Trophoblast cell (in vitro differentiated cells and primary cell): ENCODE results near the gene AIG1.
"Not testable (repeated sequence)": the region's sequence is repeated elsewhere in the genome, so short reads cannot be mapped to it uniquely, and the experiment has no call there.

Experiments
- DNase-seq, 2 donors: peaks; one replicate each; pipeline ENCODE4 v3.0.0-alpha.2; 2016
- H2AFZ ChIP-seq: 2 replicates; pipeline ENCODE4 v1.6.1; 2013; ENCODE audit warnings: low read length, moderate library complexity, mild to moderate bottlenecking; ENCODE audit not compliant: insufficient read depth, poor library complexity
- H2AK5ac ChIP-seq: 2 replicates; pipeline ENCODE4 v1.6.1; 2013; ENCODE audit warnings: mild to moderate bottlenecking, low read length
- H2BK120ac ChIP-seq: 2 replicates; pipeline ENCODE4 v1.6.1; 2013; ENCODE audit warnings: low read length, mild to moderate bottlenecking, moderate library complexity; ENCODE audit not compliant: insufficient read depth, poor library complexity
- H2BK12ac ChIP-seq: 2 replicates; pipeline ENCODE4 v1.6.1; 2013; ENCODE audit warnings: mild to moderate bottlenecking, low read length, moderate library complexity
- H2BK5ac ChIP-seq: 2 replicates; pipeline ENCODE4 v1.6.1; 2013; ENCODE audit warnings: low read length, low read depth, moderate library complexity, mild to moderate bottlenecking; ENCODE audit not compliant: poor library complexity
- H3K14ac ChIP-seq: 2 replicates; pipeline ENCODE4 v1.6.1; 2013; ENCODE audit warnings: mild to moderate bottlenecking, low read length
- H3K18ac ChIP-seq: 2 replicates; pipeline ENCODE4 v1.6.1; 2013; ENCODE audit warnings: mild to moderate bottlenecking, low read length
- H3K23ac ChIP-seq: 2 replicates; pipeline ENCODE4 v1.6.1; 2013; ENCODE audit warnings: low read length
- H3K27ac ChIP-seq: 2 replicates; pipeline ENCODE4 v1.5.1; 2013; ENCODE audit warnings: low read depth, mild to moderate bottlenecking, inconsistent platforms, low read length, moderate library complexity
- H3K27me3 ChIP-seq: 2 replicates; pipeline ENCODE4 v1.6.1; 2013; ENCODE audit warnings: inconsistent platforms, mild to moderate bottlenecking, low read length, moderate library complexity; ENCODE audit not compliant: insufficient read depth
- H3K36me3 ChIP-seq, 2 experiments: 1 replicate in 1 of 2; 2 replicates in 1 of 2; pipeline ENCODE4 v1.6.1; 2013; ENCODE audit warnings: low read length in 2 of 2, mild to moderate bottlenecking in 2 of 2, moderate library complexity in 1 of 2; ENCODE audit not compliant: insufficient read depth in 2 of 2, control insufficient read depth in 1 of 2
- H3K4ac ChIP-seq: 2 replicates; pipeline ENCODE4 v1.6.1; 2013; ENCODE audit warnings: low read depth, mild to moderate bottlenecking, low read length, moderate library complexity
- H3K4me1 ChIP-seq, 2 experiments: 1 replicate in 1 of 2; 2 replicates in 1 of 2; pipeline ENCODE4 v1.6.1; 2013; ENCODE audit warnings: low read length in 2 of 2, mild to moderate bottlenecking in 2 of 2, moderate library complexity in 1 of 2; ENCODE audit not compliant: insufficient read depth in 2 of 2, control insufficient read depth in 1 of 2
- H3K4me2 ChIP-seq: 2 replicates; pipeline ENCODE4 v1.6.1; 2013; ENCODE audit warnings: inconsistent platforms, mild to moderate bottlenecking, low read length, moderate library complexity
- H3K4me3 ChIP-seq: 2 replicates; pipeline ENCODE4 v1.5.1; 2013; ENCODE audit warnings: mild to moderate bottlenecking, low read depth, low read length, inconsistent platforms
- H3K79me1 ChIP-seq: one replicate; pipeline ENCODE4 v1.6.1; 2013; ENCODE audit warnings: low read length
- H3K79me2 ChIP-seq: 2 replicates; pipeline ENCODE4 v1.6.1; 2013; ENCODE audit warnings: low read length, mild to moderate bottlenecking; ENCODE audit not compliant: control insufficient read depth, insufficient read depth, poor library complexity
- H3K9ac ChIP-seq: 2 replicates; pipeline ENCODE4 v1.6.1; 2013; ENCODE audit warnings: mild to moderate bottlenecking, low read length
- H3K9me3 ChIP-seq: 2 replicates; pipeline ENCODE4 v1.6.1; 2013; ENCODE audit warnings: low read depth, mild to moderate bottlenecking, control low read depth, inconsistent platforms, low read length; ENCODE audit not compliant: insufficient read depth
- H4K12ac ChIP-seq: 2 replicates; pipeline ENCODE4 v1.6.1; 2013; ENCODE audit warnings: low read depth, mild to moderate bottlenecking, low read length, moderate library complexity
- H4K8ac ChIP-seq: 2 replicates; pipeline ENCODE4 v1.6.1; 2013; ENCODE audit warnings: low read depth, mild to moderate bottlenecking, low read length, moderate library complexity
- H4K91ac ChIP-seq: one replicate; pipeline ENCODE4 v1.6.1; 2013; ENCODE audit warnings: low read depth, mild to moderate bottlenecking, low read length, moderate library complexity
- WGBS: extraction: QIAGEN DNeasy Blood & Tissue Kit; methylation state at CpG from one replicate; pipeline ENCODE4 v1.1.7; 2013; ENCODE audit warnings: missing lambda C conversion rate; ENCODE audit not compliant: insufficient read length, insufficient coverage; ENCODE audit errors: extremely low coverage; 5-methylcytosine and 5-hydroxymethylcytosine counted together

The AIG1 gene

DNA sequence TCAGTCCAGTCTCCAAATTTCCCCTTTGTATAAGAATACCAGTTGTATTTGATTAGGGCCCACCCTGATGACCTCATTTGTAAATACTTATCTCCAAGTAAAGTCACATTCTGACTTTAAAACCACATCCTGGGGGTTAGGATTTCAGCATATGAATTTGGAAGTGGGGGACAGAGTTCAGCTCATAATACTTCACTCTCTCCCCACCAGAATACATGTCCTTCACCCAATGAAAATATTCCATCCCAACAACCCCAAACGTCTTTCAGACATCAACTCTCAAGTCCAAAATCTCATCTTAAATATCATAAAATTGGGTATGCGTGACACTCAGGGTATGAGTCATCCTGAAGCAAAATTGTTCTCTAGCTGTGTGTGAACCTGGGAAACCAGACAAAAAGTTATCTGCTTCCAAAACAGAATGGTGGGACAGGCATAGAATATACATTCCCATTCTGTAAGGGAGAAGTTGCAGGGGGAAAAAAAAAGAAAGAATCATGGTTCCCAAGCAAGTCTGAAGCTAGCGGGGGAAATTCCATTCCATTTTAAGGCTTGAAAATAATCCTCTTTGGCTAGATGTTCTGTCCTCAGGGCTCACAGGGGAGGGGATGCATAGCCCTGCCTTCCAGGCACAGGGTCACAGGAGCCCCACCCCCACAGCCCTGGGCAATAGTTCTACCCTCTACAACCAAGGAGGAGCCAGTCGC is 275.9 kb downstream of the AIG1 start:
- no peak overlapping the region for H3K27ac ChIP-seq
- no peak overlapping the region for H3K23ac ChIP-seq
- H2AK5ac ChIP-seq = no peak overlapping the region
- no peak overlapping the region for H2AFZ ChIP-seq
- no peaks in the 10 kb centered on the region for H3K9me3 ChIP-seq
- H3K36me3 ChIP-seq = no peaks in the 10 kb centered on the region
- H3K18ac ChIP-seq = no peak overlapping the region
- H3K14ac ChIP-seq = no peak overlapping the region
- H3K27me3 ChIP-seq = no peaks in the 10 kb centered on the region
- H4K12ac ChIP-seq = no peak overlapping the region
- H4K91ac ChIP-seq = no peak overlapping the region
- no peak overlapping the region for H4K8ac ChIP-seq
- H3K79me1 ChIP-seq = no peaks in the 10 kb centered on the region
- H3K4me2 ChIP-seq = no peak overlapping the region
- 100% methylated on average over 1 of the region's 4 CpGs for WGBS
- H3K4me3 ChIP-seq = no peak overlapping the region
- peak in 1 of 2 donors; percentile 19 for DNase-seq
- no peaks in the 10 kb centered on the region for H3K79me2 ChIP-seq
- H2BK120ac ChIP-seq = no peak overlapping the region
- H2BK12ac ChIP-seq = no peak overlapping the region
- no peak overlapping the region for H3K4ac ChIP-seq
- no peak overlapping the region for H3K9ac ChIP-seq
- no peak overlapping the region for H2BK5ac ChIP-seq
- peaks cover 0 to 2% of the 10 kb centered on the region in 2 experiments for H3K4me1 ChIP-seq

GRCh38 chr6:143337201-143337949 is 276.7 kb downstream of the AIG1 start:
- Histone ChIP-seq H3K27ac (no peak overlapping the region), H2BK120ac (no peak overlapping the region), H3K9me3 (no peaks in the 10 kb centered on the region), H3K14ac (no peak overlapping the region), H3K79me2 (no peaks in the 10 kb centered on the region), H3K4me2 (no peak overlapping the region), H3K4ac (no peak overlapping the region), H2BK12ac (no peak overlapping the region), H3K23ac (no peak overlapping the region), H4K12ac (no peak overlapping the region), H3K18ac (no peak overlapping the region), H3K4me3 (no peak overlapping the region), H2BK5ac (no peak overlapping the region), H3K27me3 (no peaks in the 10 kb centered on the region), H4K8ac (no peak overlapping the region), H3K36me3 (no peaks in the 10 kb centered on the region), H3K79me1 (no peaks in the 10 kb centered on the region), H4K91ac (no peak overlapping the region), H2AFZ (no peak overlapping the region), H3K9ac (no peak overlapping the region), H2AK5ac (no peak overlapping the region), H3K4me1 (peaks cover 0 to 2% of the 10 kb centered on the region in 2 experiments)
- DNase-seq = peak; percentile 73 to 85
- WGBS = no CpG with 5 or more reads among the region's 17 CpGs

DNA sequence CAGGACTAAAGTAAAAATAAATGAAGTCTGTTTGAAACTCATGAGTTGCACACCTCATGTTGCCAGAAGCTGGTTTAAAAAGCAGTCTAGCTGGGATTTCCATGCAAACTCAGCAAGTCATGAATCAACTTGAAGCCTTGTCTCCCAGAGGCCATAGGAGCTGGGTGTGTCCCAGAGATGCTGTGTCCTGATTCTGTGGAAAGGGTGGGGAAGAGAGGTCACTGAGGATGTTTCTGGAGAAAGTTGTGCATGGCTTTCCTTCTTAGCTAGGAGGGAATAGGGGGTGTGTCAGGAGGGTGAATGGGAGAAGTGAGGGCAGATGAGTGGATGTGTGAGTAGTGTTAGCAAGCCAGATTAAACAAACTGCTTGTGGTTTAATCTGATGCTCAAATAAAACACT is 278.5 kb downstream of the AIG1 start:
- H3K14ac ChIP-seq = no peak overlapping the region
- H3K79me2 ChIP-seq = no peaks in the 10 kb centered on the region
- no peak overlapping the region for H2BK5ac ChIP-seq
- H2BK120ac ChIP-seq = no peak overlapping the region
- H3K4me1 ChIP-seq = peaks cover 0 to 2% of the 10 kb centered on the region in 2 experiments
- no peak overlapping the region for H3K18ac ChIP-seq
- no peak overlapping the region for H4K91ac ChIP-seq
- no peak overlapping the region for H2AK5ac ChIP-seq
- H3K4ac ChIP-seq = no peak overlapping the region
- no peaks in the 10 kb centered on the region for H3K36me3 ChIP-seq
- H3K9ac ChIP-seq = no peak overlapping the region
- H3K23ac ChIP-seq = no peak overlapping the region
- no peaks in the 10 kb centered on the region for H3K79me1 ChIP-seq
- H3K9me3 ChIP-seq = no peaks in the 10 kb centered on the region
- no peaks in the 10 kb centered on the region for H3K27me3 ChIP-seq
- no peak overlapping the region for H2BK12ac ChIP-seq
- H3K27ac ChIP-seq = no peak overlapping the region
- H3K4me3 ChIP-seq = no peak overlapping the region
- no peak overlapping the region for H4K12ac ChIP-seq
- no peak for DNase-seq
- no peak overlapping the region for H3K4me2 ChIP-seq
- no peak overlapping the region for H4K8ac ChIP-seq
- no peak overlapping the region for H2AFZ ChIP-seq

GRCh38 chr6:143345477-143345876 is 284.8 kb downstream of the AIG1 start:
- not testable (repeated sequence) for H3K36me3 ChIP-seq, H3K4me2 ChIP-seq, H3K79me1 ChIP-seq, H2AFZ ChIP-seq, H2BK12ac ChIP-seq, H3K4me1 ChIP-seq, H3K79me2 ChIP-seq, H2BK120ac ChIP-seq, DNase-seq, H2BK5ac ChIP-seq, H2AK5ac ChIP-seq, H3K27me3 ChIP-seq, H3K9me3 ChIP-seq, H3K23ac ChIP-seq, H4K8ac ChIP-seq, H4K12ac ChIP-seq, H3K4me3 ChIP-seq, H3K14ac ChIP-seq, H4K91ac ChIP-seq, H3K27ac ChIP-seq, H3K9ac ChIP-seq, H3K18ac ChIP-seq, H3K4ac ChIP-seq
- no CpG with 5 or more reads among the region's 7 CpGs for whole genome bisulfite sequencing
